ENCODE data around the gene FAM78B.

The FAM78B gene

GRCh38 chr1:166062421-166063070 lies 104.3 kb downstream of the FAM78B start:
- Histone ChIP-seq H3K4me3 (IDR thresholded peaks at IDR 0.05; ENCODE audit: insufficient read depth, low read depth, low read length) (no peak overlapping the region), H3K4me2 (no peak overlapping the region), H4K20me1 (ENCODE audit: insufficient read depth) (no peaks in the 10 kb centered on the region), H2AFZ (ENCODE audit: low read depth) (no peak overlapping the region), H3K27ac (no peak overlapping the region), H3K36me3 (ENCODE audit: insufficient read depth) (no peaks in the 10 kb centered on the region), H3K4me1 (ENCODE audit: low read depth, poor library complexity, severe bottlenecking) (no peaks in the 10 kb centered on the region), H3K79me2 (ENCODE audit: insufficient read depth, low read depth) (no peaks in the 10 kb centered on the region), H3K27me3 (ENCODE audit: insufficient read depth, low read depth) (no peaks in the 10 kb centered on the region), H3K9ac (no peak overlapping the region)
- no peak for TF ChIP-seq CTCF (conservative IDR thresholded peaks at IDR 0.05; ENCODE audit: low read depth, low read length)

- Histone ChIP-seq H2AFZ (ENCODE audit: low read depth) (no peak overlapping the region), H3K79me2 (ENCODE audit: insufficient read depth, low read depth) (no peaks in the 10 kb centered on the region), H3K36me3 (ENCODE audit: insufficient read depth) (no peaks in the 10 kb centered on the region), H3K4me2 (no peak overlapping the region), H3K4me1 (ENCODE audit: low read depth, poor library complexity, severe bottlenecking) (no peaks in the 10 kb centered on the region), H3K9ac (no peak overlapping the region), H3K4me3 (IDR thresholded peaks at IDR 0.05; ENCODE audit: insufficient read depth, low read depth, low read length) (no peak overlapping the region), H4K20me1 (ENCODE audit: insufficient read depth) (no peaks in the 10 kb centered on the region), H3K27me3 (ENCODE audit: insufficient read depth, low read depth) (no peaks in the 10 kb centered on the region), H3K27ac (no peak overlapping the region)
- TF ChIP-seq CTCF (conservative IDR thresholded peaks at IDR 0.05; ENCODE audit: low read depth, low read length), result no peak
Observed at GRCh38 chr1:166057650-166058049, 109.2 kb downstream of the FAM78B start.

GRCh38 chr1:166053395-166053794 lies 113.4 kb downstream of the FAM78B start:
- no peak for TF ChIP-seq CTCF (conservative IDR thresholded peaks at IDR 0.05; ENCODE audit: low read depth, low read length)
- Histone ChIP-seq H3K4me3 (IDR thresholded peaks at IDR 0.05; ENCODE audit: insufficient read depth, low read depth, low read length) (no peak overlapping the region), H3K27me3 (ENCODE audit: insufficient read depth, low read depth) (no peaks in the 10 kb centered on the region), H3K9ac (no peak overlapping the region), H3K4me2 (no peak overlapping the region), H3K4me1 (ENCODE audit: low read depth, poor library complexity, severe bottlenecking) (no peaks in the 10 kb centered on the region), H4K20me1 (ENCODE audit: insufficient read depth) (no peaks in the 10 kb centered on the region), H3K79me2 (ENCODE audit: insufficient read depth, low read depth) (no peaks in the 10 kb centered on the region), H3K36me3 (ENCODE audit: insufficient read depth) (no peaks in the 10 kb centered on the region), H3K27ac (no peak overlapping the region), H2AFZ (ENCODE audit: low read depth) (no peak overlapping the region)

- no peak for TF ChIP-seq CTCF (conservative IDR thresholded peaks at IDR 0.05; ENCODE audit: low read depth, low read length)
- Histone ChIP-seq H4K20me1 (ENCODE audit: insufficient read depth) (no peaks in the 10 kb centered on the region), H3K4me2 (no peak overlapping the region), H2AFZ (ENCODE audit: low read depth) (no peak overlapping the region), H3K27ac (no peak overlapping the region), H3K4me3 (IDR thresholded peaks at IDR 0.05; ENCODE audit: insufficient read depth, low read depth, low read length) (no peak overlapping the region), H3K4me1 (ENCODE audit: low read depth, poor library complexity, severe bottlenecking) (no peaks in the 10 kb centered on the region), H3K36me3 (ENCODE audit: insufficient read depth) (no peaks in the 10 kb centered on the region), H3K79me2 (ENCODE audit: insufficient read depth, low read depth) (no peaks in the 10 kb centered on the region), H3K9ac (no peak overlapping the region), H3K27me3 (ENCODE audit: insufficient read depth, low read depth) (no peaks in the 10 kb centered on the region)
Observed at GRCh38 chr1:166040202-166040997, 126.4 kb downstream of the FAM78B start.
